EL (cell line): ENCODE measurements around the gene DGKD.

ENCODE experiments used
- DNase-seq: peaks from one replicate; pipeline ENCODE4 v3.0.0-alpha.2; 2016

The DGKD gene

DNA sequence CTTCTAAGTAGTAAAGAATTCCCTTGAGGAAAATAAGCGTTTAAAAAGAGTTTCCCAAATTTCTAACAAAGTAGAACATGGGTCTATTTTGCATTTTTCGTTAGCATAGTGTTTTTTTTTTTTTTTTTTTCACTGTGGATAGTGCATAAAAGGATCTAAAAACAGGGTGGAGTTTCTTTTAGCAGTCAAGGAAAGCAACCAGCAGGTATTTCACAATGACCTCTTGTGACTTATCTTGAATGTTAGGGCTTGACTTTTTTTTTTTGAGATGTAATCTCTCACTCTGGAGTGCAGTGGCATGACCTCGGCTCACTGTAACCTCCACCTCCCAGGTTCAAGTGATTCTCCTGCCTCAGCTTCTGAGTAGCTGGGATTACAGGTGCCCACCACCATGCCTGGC, 14.9 kb upstream of the DGKD start:
- DNase-seq: no peak

DNA sequence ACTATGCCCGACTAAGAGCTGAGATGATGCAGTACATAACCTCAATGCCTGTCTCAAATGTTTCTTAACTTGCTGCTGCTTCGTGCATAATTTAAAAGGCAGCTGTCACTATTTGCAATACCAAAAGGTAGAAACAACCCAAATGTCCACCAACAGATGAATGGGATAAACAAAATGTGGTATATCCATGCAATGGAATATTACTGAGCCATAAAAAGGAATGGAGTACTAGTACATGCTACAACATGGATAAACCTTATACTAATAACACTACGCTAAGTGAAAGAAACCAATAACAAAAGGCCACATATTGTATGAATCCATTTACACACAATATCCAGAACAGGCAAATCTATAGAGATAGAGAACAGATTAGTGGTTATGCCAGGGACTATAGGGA, 13.0 kb upstream of the DGKD start:
- DNase-seq: no peak

DNA sequence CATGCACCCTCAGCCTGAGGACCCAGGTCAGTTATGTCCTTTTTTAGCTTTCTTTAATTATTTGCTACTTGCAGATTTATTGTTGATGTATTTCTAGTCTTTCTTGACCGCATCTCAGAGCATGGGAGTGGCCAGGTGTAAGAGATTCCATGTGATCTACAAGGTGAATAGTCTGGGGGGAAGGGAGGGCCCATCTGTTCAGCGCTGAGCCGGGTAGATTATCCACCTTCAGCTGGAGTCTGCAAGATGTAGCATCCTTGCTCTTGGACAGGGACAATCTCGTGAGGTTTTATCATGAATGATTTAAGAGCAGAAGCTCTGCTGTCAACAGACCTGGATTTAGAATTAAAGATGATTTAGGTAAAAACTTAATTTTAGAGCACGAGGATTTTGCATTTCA, 12.0 kb upstream of the DGKD start:
- DNase-seq: no peak

DNA sequence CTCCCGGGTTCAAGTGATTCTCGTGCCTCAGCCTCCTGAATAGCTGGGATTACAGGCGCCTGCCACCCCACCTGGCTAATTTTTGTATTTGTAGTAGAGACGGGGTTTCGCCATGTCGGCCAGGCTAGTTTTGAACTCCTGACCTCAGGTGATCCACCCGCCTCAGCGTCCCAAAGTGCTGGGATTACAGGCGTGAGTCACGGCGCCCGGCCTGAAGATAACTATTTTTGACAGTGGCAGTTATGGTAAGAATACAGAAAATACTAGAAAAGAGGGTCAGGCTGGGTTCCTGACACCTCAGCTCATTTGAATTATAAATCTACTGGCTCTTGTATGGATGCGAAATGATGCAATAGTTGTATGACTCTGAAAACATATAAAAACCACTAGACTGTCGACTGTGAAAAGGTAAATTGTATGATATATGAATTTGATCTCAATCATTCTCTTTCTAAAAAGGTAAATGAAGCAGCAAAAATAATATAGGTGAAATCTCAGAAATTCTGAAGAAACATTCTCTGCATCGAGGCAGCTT, 11.1 kb upstream of the DGKD start:
- no peak for DNase-seq

DNA sequence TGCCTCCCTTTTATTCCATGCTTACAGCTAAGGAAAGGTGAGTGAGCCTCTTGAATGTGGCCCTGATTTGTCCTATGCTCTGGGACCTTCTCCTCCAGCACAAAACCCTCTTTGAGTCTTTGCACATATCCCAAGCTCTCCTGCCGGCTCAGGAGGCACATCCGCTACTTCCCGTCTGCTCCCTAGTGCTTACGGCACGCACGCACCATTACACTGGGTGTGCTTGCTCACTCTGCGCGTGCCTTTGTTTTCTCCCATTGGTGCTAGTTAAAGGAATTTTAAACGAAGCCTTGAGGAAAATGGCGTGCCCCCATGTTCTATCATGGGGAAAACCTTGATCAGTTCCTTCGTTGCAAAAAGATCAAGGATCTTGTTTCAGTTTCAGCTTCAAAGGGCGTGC, 7.9 kb upstream of the DGKD start:
- DNase-seq: no peak

DNA sequence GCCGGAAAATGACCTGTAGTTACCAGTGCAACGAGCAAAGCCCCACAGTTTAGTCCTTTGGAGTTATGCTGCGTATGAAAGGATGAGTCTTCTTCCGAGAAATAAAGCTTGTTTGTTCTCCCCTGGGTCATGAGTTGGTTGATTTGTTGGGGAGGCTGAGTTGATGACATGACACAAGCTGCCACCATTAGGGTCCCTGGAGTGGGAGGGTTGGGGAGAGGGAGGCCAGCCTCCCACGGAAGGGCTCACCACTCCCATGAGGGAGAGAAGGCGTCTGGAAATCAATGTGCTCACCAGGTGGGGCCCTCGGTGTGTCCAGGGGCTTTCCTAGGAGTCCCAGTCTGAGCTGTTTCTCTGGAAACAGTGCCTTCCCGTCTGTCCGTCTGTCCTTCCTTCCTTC, 7.4 kb upstream of the DGKD start:
- no peak for DNase-seq

DNA sequence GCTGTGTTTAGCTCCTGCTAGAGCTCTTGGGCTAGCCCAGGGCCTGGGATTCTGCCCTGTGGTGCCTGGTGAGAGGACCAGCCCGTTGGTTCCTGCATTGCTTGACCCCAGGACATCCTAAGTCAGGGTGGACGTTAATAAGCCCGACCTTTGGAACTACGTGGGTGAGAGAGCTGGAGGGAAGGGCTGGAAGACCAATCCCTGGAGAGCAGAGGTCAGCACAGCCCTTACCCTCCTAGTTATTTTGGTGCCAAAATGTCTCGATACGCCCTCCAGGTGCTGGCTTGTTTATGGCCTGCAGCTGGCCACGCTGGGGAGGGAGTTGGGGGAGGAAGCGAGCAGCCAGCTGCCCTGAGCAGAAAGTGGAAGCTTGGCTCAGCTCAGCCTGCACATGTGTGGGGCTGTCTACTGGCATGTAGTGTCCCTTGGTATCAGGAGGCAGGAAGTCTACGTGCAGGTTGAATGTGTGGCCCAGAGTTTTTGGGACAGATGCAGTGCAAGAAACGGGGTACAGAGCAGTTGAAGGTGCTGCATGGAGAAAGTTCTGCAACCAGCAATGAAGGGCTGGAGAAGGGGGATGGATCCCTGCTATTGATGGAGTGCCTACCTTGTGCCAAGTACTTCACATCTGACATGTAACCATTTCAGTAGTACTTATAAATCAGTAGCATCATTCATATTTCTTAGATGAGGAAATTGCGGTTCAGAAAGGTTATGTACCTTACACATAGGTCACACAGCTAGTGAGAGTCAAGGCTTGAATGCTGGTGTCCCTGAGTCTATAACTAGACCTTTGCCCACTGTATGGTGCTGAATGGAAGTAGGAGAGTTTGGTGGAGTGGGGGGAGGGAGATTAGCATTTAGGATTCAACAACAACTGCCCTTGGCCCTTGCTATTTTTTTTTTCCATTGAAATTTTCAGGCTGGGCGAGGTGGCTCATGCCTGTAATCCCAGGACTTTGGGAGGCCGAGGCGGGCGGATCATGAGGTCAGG, 5.0 kb upstream of the DGKD start:
- no peak for DNase-seq

DNA sequence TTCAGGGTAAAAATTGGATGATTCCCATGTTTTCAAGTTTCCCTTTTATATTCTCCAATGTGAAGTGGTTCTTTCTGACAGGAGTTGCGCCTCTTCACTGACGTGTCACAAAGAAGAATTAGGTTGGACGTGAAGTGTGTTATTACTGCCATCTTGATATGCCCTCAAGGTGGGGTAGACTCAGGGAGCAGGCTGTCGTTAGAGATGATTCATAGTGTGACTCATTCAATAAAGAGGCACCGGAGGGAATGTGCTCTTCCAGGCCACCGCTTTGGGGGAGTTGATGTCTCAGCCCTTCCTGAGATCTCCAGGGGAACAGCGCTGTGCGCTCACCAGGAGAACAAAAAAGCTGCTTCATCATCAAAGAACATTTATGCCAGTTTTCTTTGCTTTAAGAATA, 3.6 kb upstream of the DGKD start:
- DNase-seq: peak; percentile 96

DNA sequence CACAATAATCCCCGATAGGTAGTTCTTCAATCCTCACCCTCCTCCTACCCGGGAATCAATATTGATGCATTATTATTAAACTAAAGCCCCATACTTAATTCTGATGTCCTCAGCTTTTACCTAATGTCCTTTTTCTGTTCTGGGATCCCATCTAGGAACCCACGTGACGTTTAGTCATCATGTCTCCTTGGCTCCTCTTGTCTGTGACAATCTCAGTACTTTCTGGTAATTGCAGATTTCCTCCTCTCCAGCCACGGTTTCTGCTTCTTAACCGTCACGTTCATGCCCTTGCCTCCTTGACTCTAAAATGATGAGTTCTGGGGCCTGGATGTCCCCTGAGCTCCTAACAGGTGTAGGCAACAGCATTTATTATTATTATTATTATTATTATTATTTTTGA, 2.9 kb upstream of the DGKD start:
- DNase-seq: peak; percentile 38

DNA sequence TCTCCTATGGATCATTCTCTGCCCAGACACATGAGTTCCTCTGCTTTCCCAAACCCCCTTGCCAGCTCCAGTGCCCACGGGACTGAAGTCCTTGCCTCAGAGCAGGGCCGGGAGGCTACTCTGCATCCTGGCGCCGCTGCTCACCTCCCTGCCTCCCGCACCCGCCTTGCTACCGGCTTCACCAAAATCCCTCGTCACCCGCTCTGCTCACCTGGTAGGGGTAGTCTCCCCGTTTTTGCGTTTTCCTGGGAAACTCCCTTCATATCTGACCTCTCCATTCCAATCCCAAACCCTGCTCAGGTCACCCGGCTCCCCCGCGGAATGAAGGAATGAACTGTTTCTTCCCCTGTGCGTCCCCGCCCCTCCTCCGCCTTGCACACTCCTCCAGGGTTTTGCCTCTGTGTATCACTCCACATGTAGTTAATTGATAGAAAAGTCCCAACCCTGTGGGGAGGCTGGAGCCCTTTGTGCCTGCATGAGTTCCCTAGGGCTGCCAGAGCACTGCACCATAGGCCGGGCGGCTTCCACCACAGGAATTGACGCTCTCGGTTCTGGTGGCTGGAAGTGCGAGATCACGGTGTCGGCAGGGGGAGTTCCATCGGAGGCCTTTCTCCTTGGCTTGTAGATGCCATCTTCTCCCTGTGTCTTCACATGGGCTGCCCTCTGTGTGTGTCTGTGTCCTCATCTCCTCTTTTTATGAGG, 2.0 kb upstream of the DGKD start:
- DNase-seq: no peak

DNA sequence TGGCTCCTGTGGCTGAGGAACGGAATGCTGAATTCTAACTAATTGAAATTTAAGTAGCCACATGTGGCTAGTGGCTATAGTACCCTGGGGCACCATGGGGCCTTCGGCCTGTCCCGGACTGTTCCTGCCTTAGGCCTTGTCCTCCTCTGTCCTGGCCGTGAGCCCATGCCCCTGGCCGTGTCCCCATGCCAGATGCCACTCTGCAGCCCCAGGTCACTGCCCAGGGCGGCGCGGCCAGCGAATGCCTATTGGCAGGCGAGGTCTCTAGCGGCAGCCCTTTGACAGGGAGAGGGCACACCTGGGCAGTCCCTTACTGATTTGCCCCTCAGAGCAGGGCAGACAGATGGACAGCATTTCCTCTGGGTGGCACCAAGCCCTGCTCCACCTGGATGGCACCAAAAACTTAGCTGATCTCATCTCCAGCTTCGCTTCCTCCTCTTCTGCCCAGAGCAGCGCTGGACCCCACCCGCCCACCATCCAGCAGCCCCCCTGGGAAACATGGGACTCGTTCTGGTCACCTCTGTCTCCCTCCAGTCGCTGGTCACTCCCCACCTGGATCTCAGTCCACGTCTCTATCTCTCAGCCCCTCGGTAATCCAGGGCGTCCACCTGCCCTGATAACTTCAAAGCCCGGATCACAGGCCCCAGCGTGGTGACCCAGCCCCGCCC, 1.1 kb upstream of the DGKD start:
- no peak for DNase-seq

DNA sequence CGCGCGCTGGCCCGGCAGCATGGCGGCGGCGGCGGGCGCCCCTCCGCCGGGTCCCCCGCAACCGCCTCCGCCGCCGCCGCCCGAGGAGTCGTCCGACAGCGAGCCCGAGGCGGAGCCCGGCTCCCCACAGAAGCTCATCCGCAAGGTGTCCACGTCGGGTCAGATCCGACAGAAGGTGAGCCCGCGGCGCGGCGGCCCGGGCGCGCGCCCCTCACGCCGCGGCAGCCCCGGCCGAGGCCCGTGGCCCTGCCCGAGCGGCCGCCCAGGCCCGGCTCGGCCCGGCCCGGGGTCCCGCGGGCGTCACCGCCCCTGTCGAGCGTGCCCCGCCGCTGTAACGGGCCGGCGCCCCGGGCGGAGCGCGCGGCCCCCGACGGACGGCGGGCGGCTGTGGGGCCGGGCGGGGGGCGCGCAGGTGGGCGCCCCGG, 218 bp downstream of the DGKD start:
- DNase-seq: no peak

DNA sequence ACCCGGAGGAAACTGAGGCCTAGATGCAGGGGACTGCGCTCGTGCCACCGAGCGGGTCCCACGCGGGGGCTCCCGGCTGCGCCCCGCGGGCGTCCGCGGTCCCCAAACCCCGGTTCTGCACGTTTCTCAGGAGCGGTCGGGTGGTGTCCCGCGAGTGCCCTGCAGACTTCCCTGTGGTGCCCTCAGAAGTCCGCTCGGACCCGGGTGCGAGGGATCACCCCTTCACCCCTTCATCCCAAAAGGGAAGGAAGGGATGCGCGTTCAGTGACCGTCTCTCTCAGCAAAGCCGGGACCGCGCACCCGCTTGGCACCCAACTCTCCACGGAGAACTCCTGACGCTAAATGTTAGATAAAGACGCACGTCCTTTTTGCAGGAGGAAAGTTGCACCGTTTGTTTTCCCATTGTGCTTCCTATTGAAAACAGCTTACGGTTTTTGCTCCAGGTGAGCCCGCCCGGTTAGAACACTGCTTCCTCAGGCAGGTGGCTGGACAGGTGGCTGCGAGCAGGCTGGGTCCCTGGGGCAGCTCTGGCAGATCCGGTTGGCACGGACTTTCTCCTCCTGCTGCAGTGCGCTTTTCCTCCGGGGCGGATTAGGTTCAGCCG, 779 bp downstream of the DGKD start:
- DNase-seq: peak; percentile 21

DNA sequence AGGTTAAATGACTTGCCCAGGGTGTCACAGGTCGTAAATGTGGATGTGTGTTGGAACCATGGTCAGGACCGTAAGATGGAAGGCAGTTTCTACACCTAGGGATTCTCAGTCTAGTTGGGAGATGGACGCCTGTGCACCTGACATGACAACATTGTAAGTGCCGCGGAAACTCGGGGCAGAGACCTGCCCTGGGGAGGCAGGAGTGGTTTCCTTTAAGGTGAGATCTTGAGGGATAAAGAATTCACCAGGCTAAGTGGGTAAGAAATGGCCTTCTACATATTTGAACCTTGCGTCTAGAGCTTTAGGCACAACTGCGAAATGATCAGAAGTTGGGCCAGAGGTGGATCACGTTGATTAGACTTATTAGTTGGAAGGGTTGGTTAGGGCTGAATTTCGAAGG, 1.6 kb downstream of the DGKD start:
- no peak for DNase-seq

DNA sequence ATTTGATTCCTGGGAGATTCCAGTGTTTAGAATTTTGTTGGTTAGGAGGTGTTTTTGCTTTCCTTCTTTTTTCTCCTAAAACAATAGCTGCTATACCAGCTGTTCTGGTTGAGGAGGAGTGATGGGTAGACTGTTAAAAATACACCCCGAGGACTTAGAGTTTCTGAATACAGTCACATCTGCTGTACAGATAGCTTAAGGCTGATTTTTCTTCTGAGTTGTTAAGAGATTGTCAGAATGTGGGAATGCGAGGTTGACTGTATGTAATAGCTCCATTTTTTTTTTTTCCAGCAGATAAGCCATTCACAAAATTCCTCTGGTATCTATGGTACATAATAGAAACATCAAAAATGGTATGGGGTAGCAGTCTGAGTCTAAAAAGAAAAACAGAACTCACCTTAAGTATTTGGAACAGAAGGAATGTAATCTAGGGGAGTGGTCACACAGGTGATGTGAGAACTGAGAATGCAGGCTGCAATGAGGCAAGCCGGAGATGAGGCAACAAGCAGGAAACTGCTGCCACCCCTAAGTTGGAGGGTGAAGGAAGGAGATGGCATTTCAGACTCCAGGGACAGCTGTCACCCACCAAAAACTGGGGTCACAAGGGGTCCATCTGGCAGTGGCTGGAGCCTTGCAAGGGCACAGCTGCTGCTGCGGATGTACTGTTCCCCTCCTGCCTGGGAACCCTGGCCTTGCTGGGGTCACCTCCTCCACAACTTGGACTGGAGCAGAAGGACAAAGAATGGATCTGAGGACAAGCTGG, 2.4 kb downstream of the DGKD start:
- no peak for DNase-seq

DNA sequence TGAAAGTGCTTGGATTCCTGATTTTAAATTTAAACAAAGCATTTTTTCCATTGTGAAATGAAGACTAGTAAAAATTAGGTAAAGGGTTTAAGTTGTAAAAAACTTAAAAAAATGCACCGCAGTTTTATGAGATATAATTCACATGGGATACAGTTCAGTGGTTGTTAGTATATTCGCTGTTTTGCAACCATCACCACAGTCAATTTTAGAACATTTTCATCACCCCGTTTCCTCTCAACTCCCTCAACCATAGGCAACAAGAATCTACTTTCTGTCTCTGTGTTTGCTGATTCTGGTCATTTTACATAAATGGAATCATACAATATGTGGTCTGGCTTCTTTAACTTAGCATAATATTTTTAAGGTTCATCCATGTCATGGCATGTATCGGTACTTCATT, 4.0 kb downstream of the DGKD start:
- no peak for DNase-seq

DNA sequence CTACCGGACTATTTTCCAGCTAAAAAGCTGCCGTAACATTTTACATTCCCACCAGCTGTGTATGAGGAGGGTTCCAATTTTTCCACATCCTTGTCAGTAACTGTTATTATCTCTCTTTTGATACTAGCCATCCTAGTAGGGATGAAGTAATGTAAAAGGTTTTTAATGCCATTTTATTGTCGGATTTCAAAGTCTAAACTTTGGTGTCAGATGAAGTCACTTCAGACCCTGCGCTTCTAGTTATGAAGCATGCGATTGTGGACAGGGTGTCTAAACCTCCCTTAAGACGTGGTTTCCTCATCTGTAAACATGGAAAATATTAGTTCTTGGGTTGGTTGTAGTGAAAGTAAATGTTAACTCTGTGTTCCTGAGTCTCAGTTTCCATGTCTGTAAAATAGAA, 4.7 kb downstream of the DGKD start:
- no peak for DNase-seq

DNA sequence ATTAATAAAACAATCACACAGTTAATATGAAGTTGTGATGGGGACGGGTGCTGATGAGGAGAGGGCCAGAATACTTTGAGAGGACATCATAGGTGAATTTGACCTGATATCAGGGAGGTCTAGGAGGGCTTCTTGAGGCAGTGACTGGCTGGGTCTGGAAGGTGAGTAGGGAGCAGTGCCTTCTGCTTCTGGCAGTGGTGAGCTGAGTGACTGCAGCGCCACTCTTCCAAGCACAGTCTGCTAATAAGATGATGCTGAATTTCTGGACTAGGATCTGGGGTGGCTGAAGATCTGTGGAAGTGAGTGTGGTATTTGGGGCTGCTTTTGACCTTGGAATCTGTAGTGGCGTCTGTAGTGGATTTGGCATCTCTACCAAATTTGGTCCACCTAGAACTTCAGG, 5.5 kb downstream of the DGKD start:
- DNase-seq: no peak

DNA sequence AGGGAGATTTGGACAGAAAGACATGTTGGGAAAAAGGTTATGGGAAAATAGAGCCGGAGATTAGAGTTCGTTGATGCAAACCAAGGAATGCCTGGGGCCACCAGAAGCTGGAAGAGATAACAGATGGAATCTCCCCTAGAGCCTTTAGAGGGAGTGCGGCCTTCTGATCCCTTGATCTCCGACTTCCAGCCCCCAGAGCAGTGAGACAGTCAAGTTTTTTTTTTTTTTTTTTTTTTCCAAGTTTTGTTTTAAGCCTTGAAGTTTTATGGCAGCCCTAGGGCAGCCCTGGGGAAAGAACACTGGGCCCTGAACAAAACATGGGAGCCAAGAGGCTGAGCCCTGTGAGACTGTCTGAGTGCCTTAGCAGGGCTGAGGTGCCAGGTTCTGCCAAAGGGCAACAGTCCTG, 6.5 kb downstream of the DGKD start:
- DNase-seq: no peak

DNA sequence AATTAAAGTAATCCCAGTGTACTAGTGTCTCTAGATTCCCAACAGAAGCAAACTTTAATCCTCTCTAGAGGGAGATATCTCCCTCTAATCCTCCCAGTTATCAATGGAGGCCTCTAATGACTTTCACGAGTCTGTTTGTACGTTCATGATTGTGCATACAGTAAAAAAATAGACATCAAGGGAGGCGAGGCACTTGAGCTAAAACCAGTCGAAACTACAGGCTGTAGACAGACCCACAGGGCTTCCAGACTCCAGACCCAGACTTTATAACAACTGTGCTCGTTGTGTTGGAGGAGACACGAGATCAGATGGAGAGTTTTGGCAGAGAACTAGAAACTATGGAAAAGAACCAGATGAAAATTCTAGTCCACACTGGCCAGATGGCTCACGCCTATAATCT, 7.0 kb downstream of the DGKD start:
- DNase-seq: no peak

DNA sequence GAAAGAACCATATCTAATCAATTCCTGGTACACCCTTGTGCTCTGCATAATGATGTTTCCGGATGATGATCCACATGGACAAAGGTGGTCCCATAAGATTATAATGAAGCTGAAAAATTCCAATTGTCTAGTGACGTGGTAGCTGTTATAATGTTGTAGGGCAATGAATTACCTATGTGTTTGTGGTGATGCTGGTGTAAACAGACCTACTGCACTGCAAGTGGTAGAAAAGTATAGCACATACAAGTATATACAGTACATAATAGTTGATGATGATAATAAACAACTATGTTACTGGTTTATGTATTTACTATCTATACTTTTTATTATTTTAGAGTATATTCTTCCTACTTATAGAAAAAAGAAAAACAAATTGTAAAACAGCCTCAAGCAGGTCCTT, 8.4 kb downstream of the DGKD start:
- DNase-seq: no peak

DNA sequence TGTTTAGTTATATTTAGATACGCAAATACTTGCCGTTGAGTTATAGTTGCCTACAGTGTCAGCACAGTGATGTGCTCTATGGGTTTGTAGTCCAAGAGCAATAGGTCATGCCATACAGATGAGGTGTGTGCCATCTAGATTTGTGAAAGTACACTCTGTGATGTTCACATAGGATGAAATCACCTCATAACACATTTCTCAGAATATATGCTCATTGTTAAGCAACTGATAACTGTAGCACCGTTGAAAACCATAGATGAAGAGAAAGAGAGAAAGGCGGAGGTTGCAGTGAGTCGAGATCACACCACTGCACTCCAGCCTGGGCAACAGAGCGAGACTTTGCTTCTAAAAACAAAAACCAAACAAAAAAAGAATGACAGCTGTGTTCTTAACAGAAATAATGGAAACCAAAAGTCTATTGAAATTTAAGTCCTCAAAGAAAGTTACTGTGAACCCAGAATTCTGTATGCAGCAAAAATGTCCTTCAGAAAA, 9.5 kb downstream of the DGKD start:
- no peak for DNase-seq
